Prostate gland (tissue), 2 donors: ENCODE measurements around the gene SULF2.

Experiments used
- CTCF ChIP-seq, 4 experiments: fragments of 200-600 bp in 2 of 4; fragments of 450-650 bp in 2 of 4; sonication (generic) in 2 of 4; IDR thresholded peaks; 1 replicate in 3 of 4; 2 replicates in 1 of 4; pipeline ENCODE4 v1.5.1; 2016 to 2019; ENCODE audit warnings: antibody characterized with exemption in 4 of 4, mild to moderate bottlenecking in 2 of 4, moderate library complexity in 2 of 4
- POLR2A ChIP-seq: fragments of 450-650 bp; IDR thresholded peaks from one replicate; pipeline ENCODE4 v1.6.1; 2016; ENCODE audit warnings: antibody characterized with exemption, mild to moderate bottlenecking
- POLR2AphosphoS5 ChIP-seq: sonication (generic); formaldehyde crosslinking; IDR thresholded peaks from one replicate; pipeline ENCODE4 v1.6.1; 2017; ENCODE audit warnings: antibody characterized with exemption

GRCh38 chr20:47660602-47660905 is 124.7 kb downstream of the SULF2 start:
- TF ChIP-seq POLR2AphosphoS5 (no peak), POLR2A (no peak), CTCF (IDR thresholded peaks at IDR 0.05) (no peak)
